Keratinocyte (primary cell): ENCODE data around the gene ZNF407.

Experiments used
- CTCF ChIP-seq, 3 experiments: IDR thresholded peaks in 1 of 3; conservative IDR thresholded peaks in 1 of 3; optimal IDR thresholded peaks in 1 of 3; 2 replicates in 2 of 3; 3 replicates in 1 of 3; pipeline versions ENCODE3 to v1.5.1; 2011; ENCODE audit warnings: low read length in 3 of 3, mild to moderate bottlenecking in 3 of 3, moderate library complexity in 2 of 3, control low read depth in 1 of 3, inconsistent platforms in 1 of 3; ENCODE audit not compliant: insufficient read depth in 2 of 3; ENCODE audit errors: extremely low read depth in 1 of 3
- EZH2 ChIP-seq: IDR thresholded peaks from one replicate; pipeline ENCODE4 v1.6.1; 2012; ENCODE audit warnings: inconsistent platforms, mild to moderate bottlenecking, low read length, moderate library complexity

- TF ChIP-seq CTCF (optimal IDR thresholded peaks at IDR 0.05 in 1 of 3, IDR thresholded peaks at IDR 0.05 in 1 of 3, conservative IDR thresholded peaks at IDR 0.05 in 1 of 3; ENCODE audit: extremely low read depth in 1 of 3, insufficient read depth in 2 of 3, low read length in 3 of 3) = no peak
- no peak for TF ChIP-seq EZH2
Observed at GRCh38 chr18:74633652-74634352, 36.1 kb downstream of the ZNF407 start.
